ENCODE measurements around the gene TMPRSS6. TPM values are rescaled to one million over a fixed set of nuclear protein-coding genes. Genes with fewer than 3 reads are reported as not detected.

TMPRSS6 gene
- total RNA-seq, 1 experiment from 2014 or later, result 0.79 TPM

DNA sequence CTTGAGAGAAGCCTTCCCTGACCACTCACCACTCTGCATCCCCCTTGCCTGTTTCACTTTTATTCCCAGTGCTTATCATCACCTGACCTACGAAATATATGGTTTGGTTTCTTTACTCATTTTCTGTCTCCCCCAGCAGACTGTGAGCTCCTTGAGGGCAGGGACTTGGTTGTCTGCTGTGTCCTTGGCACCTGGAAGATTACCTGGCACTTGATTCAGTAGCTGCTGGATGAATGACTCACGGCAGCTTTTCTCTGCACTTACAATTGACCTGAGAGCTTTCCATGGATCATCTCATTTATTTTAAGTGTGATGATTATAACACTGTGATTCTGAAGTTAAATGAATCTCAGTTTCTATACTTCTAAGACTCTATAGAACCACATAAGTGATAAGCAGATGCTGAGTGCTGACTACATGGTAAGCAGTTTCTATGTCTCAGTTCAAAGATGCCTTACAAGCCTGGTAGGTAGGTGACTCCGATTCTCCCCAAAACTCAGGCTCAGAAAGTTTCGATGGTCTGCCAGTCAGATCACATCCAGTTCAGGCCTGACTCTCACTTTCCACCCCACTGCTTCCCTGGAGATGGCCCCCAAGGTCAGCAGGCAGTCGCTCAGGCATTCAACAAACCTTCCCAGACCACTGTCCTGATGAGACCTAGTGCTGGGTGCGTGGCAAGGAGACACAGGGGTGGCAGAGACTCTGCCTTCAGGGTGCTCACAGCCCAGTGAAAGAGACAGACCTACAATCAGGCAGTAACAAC lies 28.6 kb upstream of the TMPRSS6 start:
- H3K9me3 ChIP-seq (ENCODE audit: insufficient read depth, low read depth), result no peaks in the 10 kb centered on the region
- TF ChIP-seq EZH2 (IDR thresholded peaks at IDR 0.05; ENCODE audit: low read depth), result no peak
- TF ChIP-seq, protein P1, sequence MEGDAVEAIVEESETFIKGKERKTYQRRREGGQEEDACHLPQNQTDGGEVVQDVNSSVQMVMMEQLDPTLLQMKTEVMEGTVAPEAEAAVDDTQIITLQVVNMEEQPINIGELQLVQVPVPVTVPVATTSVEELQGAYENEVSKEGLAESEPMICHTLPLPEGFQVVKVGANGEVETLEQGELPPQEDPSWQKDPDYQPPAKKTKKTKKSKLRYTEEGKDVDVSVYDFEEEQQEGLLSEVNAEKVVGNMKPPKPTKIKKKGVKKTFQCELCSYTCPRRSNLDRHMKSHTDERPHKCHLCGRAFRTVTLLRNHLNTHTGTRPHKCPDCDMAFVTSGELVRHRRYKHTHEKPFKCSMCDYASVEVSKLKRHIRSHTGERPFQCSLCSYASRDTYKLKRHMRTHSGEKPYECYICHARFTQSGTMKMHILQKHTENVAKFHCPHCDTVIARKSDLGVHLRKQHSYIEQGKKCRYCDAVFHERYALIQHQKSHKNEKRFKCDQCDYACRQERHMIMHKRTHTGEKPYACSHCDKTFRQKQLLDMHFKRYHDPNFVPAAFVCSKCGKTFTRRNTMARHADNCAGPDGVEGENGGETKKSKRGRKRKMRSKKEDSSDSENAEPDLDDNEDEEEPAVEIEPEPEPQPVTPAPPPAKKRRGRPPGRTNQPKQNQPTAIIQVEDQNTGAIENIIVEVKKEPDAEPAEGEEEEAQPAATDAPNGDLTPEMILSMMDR (conservative IDR thresholded peaks at IDR 0.05), result no peak
- H4K20me1 ChIP-seq (ENCODE audit: insufficient read depth), result no peaks in the 10 kb centered on the region
- no peak overlapping the region for H3K27ac ChIP-seq
- no peak for DNase-seq
- no peaks in the 10 kb centered on the region for H3K4me1 ChIP-seq (replicated peaks; ENCODE audit: insufficient read depth)
- H3K79me2 ChIP-seq (ENCODE audit: low read depth), result no peaks in the 10 kb centered on the region
- H3K4me2 ChIP-seq, result no peak overlapping the region
- H3F3A ChIP-seq (ENCODE audit: insufficient read depth, low read depth), result no peaks in the 10 kb centered on the region
- H3K36me3 ChIP-seq (ENCODE audit: low read depth), result no peaks in the 10 kb centered on the region
- intact Hi-C loops (cut with micrococcal nuclease; ENCODE audit: unreplicated experiment), result no loop called here
- no peaks in the 10 kb centered on the region; the same call in 1 of the 2 replicates for H3K27me3 ChIP-seq (ENCODE audit: insufficient read depth, low read depth)
- POLR2A ChIA-PET (ENCODE audit: unreplicated experiment), result no interaction called here
- no peaks in the 10 kb centered on the region for H3K9me2 ChIP-seq (ENCODE audit: insufficient read depth)
- H2AFZ ChIP-seq, result no peak overlapping the region
- H3K4me3 ChIP-seq, result no peak overlapping the region
- no TSS peak for BruUV-seq (replicated peaks)
- CTCF ChIA-PET, result no interaction called here

DNA sequence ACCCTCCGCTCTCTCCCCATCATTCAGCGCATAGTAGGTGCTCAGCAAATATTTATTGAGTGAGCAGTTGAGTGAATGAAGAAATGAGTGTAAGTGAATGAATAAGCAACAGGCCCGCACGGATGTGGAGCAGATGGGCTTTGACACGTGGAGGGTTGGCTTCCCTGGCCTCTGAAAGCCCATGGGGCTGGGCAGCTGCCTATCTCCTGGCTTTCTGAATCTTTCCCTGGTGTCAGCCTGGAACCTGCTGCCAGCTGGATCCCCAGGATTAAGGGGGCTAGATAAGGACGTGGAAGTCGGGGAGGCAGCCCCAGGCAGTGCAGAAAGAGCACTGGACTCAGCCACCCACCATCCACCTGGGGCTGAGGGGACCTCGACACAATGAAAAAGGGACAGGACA lies 27.6 kb upstream of the TMPRSS6 start:
- H3K9me3 ChIP-seq (ENCODE audit: insufficient read depth, low read depth), result no peaks in the 10 kb centered on the region
- no peaks in the 10 kb centered on the region; the same call in 1 of the 2 replicates for H3K27me3 ChIP-seq (ENCODE audit: insufficient read depth, low read depth)
- H4K20me1 ChIP-seq (ENCODE audit: insufficient read depth), result no peaks in the 10 kb centered on the region
- H3F3A ChIP-seq (ENCODE audit: insufficient read depth, low read depth), result no peaks in the 10 kb centered on the region
- no peaks in the 10 kb centered on the region for H3K36me3 ChIP-seq (ENCODE audit: low read depth)
- no peaks in the 10 kb centered on the region for H3K9me2 ChIP-seq (ENCODE audit: insufficient read depth)
- H3K4me1 ChIP-seq (replicated peaks; ENCODE audit: insufficient read depth), result no peaks in the 10 kb centered on the region
- ChIA-PET CTCF (no interaction called here), POLR2A (ENCODE audit: unreplicated experiment) (interaction anchor here (0.5 kb wide), 1 partner anchor 12 kb away, joined by 3 read pairs; no protein-coding TSS in a partner anchor)
- H3K4me2 ChIP-seq, result no peak overlapping the region
- BruUV-seq (replicated peaks), result no TSS peak
- no peak for DNase-seq
- no peak overlapping the region for H3K27ac ChIP-seq
- intact Hi-C loops (cut with micrococcal nuclease; ENCODE audit: unreplicated experiment), result no loop called here
- no peak overlapping the region for H2AFZ ChIP-seq
- TF ChIP-seq, protein P1 (conservative IDR thresholded peaks at IDR 0.05), result no peak
- no peak for TF ChIP-seq EZH2 (IDR thresholded peaks at IDR 0.05; ENCODE audit: low read depth)
- H3K4me3 ChIP-seq, result no peak overlapping the region
- H3K79me2 ChIP-seq (ENCODE audit: low read depth), result no peaks in the 10 kb centered on the region

DNA sequence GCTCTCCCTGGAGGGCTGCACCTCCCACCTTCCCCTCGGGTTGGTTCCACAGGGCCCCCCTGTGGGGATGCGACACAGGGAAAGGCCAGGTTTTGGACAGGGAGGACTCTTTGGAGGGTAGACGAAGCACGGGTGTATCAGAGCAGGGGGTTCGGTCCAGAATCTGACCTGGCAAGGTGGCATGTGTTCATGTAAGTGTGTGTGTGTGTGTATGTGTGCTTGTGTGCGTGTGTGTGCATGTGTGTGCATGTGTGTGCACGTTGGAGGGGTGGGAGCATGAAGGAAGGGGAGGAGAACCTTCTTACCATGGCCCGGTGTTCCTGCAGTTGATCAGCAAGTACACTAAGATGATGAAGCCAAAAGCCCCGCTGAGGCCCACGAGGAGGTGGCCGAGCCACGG lies 25.5 kb upstream of the TMPRSS6 start:
- Histone ChIP-seq H2AFZ (no peak overlapping the region), H3K36me3 (ENCODE audit: low read depth) (no peaks in the 10 kb centered on the region), H3K27me3 (ENCODE audit: insufficient read depth, low read depth) (no peaks in the 10 kb centered on the region; the same call in 1 of the 2 replicates), H3K4me2 (no peak overlapping the region), H3K9me3 (ENCODE audit: insufficient read depth, low read depth) (no peaks in the 10 kb centered on the region), H4K20me1 (ENCODE audit: insufficient read depth) (no peaks in the 10 kb centered on the region), H3K27ac (no peak overlapping the region), H3F3A (ENCODE audit: insufficient read depth, low read depth) (no peaks in the 10 kb centered on the region), H3K79me2 (ENCODE audit: low read depth) (no peaks in the 10 kb centered on the region), H3K4me3 (no peak overlapping the region), H3K9me2 (ENCODE audit: insufficient read depth) (no peaks in the 10 kb centered on the region), H3K4me1 (replicated peaks; ENCODE audit: insufficient read depth) (0 out of 2 replicates have a peak, but pooled peaks cover 2% of the 10 kb centered on the region)
- no TSS peak for BruUV-seq (replicated peaks)
- TF ChIP-seq, protein P1 (conservative IDR thresholded peaks at IDR 0.05), result no peak
- no peak for TF ChIP-seq EZH2 (IDR thresholded peaks at IDR 0.05; ENCODE audit: low read depth)
- intact Hi-C loops (cut with micrococcal nuclease; ENCODE audit: unreplicated experiment), result no loop called here
- ChIA-PET CTCF (no interaction called here), POLR2A (ENCODE audit: unreplicated experiment) (no interaction called here)
- DNase-seq, result no peak
